ENCODE results near the gene BCAT1. TPM values are rescaled to one million over a fixed set of nuclear protein-coding genes. Genes with fewer than 3 reads are reported as not detected.

BCAT1 gene
- total and polyA plus RNA-seq, 12 donors: 0.95 to 17.0 (median 2.7) TPM

GRCh38 chr12:24795699-24796347 lies 153.1 kb downstream of the BCAT1 start:
- no peak for ATAC-seq
- no peaks in the 10 kb centered on the region for H3K9me3 ChIP-seq
- peak overlapping the region in 4 of 10 donors; percentile 5 to 39 (median 18) for H3K4me3 ChIP-seq
- 63 to 81% methylated on average over 4 of the region's 4 CpGs for WGBS, 2 donors
- peaks cover 0 to 8% (median 0%) of the 10 kb centered on the region in 9 donors for H3K4me1 ChIP-seq
- no peak for TF ChIP-seq CTCF (IDR thresholded peaks at IDR 0.05)
- intact Hi-C loops (cut with DNase I): no loop called here
- no peaks in the 10 kb centered on the region for H3K27me3 ChIP-seq
- H3K36me3 ChIP-seq: no peaks in the 10 kb centered on the region
- H3K27ac ChIP-seq: peak overlapping the region in 1 of 10 donors; percentile 3
- DNase-seq: no peak

GRCh38 chr12:24791622-24792021 lies 157.3 kb downstream of the BCAT1 start:
- 68 to 72% methylated on average over 2 of the region's 2 CpGs for WGBS, 2 donors
- peaks cover 0 to under 1% (median 0%) of the 10 kb centered on the region in 7 donors for H3K27me3 ChIP-seq
- intact Hi-C loops (cut with DNase I): no loop called here
- no peak overlapping the region for H3K4me3 ChIP-seq
- H3K27ac ChIP-seq: no peak overlapping the region
- no peak for TF ChIP-seq CTCF (IDR thresholded peaks at IDR 0.05)
- peaks cover 0 to 8% (median 0%) of the 10 kb centered on the region in 9 donors for H3K4me1 ChIP-seq
- ATAC-seq (no peak), DNase-seq (no peak)
- H3K9me3 ChIP-seq: no peaks in the 10 kb centered on the region
- no peaks in the 10 kb centered on the region for H3K36me3 ChIP-seq

GRCh38 chr12:24788886-24789285 lies 160.0 kb downstream of the BCAT1 start:
- TF ChIP-seq CTCF (IDR thresholded peaks at IDR 0.05): no peak
- no peaks in the 10 kb centered on the region for H3K36me3 ChIP-seq
- H3K9me3 ChIP-seq: no peaks in the 10 kb centered on the region
- no peaks in the 10 kb centered on the region for H3K4me1 ChIP-seq
- peaks cover 0 to 6% (median 0%) of the 10 kb centered on the region in 7 donors for H3K27me3 ChIP-seq
- ATAC-seq: no peak
- H3K27ac ChIP-seq: no peak overlapping the region
- H3K4me3 ChIP-seq: no peak overlapping the region
- DNase-seq: no peak
- intact Hi-C loops (cut with DNase I): no loop called here
- WGBS, 2 donors: 76 to 81% methylated on average over 3 of the region's 3 CpGs

- 55 to 60% methylated on average over 5 of the region's 5 CpGs for WGBS, 2 donors
- no peaks in the 10 kb centered on the region for H3K9me3 ChIP-seq
- no peak overlapping the region for H3K4me3 ChIP-seq
- ATAC-seq: no peak
- intact Hi-C loops (cut with DNase I): no loop called here
- no peaks in the 10 kb centered on the region for H3K36me3 ChIP-seq
- H3K27ac ChIP-seq: no peak overlapping the region
- TF ChIP-seq CTCF (IDR thresholded peaks at IDR 0.05): peak in 2 of 9 donors; percentile 7 to 10
- H3K27me3 ChIP-seq: peaks cover 0 to 3% (median 0%) of the 10 kb centered on the region in 7 donors
- H3K4me1 ChIP-seq: peaks cover 0 to 6% (median 0%) of the 10 kb centered on the region in 9 donors
- no peak for DNase-seq
These were observed 168.1 kb downstream of the BCAT1 start for GRCh38 chr12:24780697-24781368.

Data from heart right ventricle (tissue), 16 donors.